NCI-H146 (cell line): Measurements from ENCODE around the gene ACTL7A.
"Not testable (repeated sequence)": the region's sequence is repeated elsewhere in the genome, so short reads cannot be mapped to it uniquely, and the experiment has no call there.

Experiments used
- DNase-seq: peaks from one replicate; lab custom pipeline; 2025; lab: John Stamatoyannopoulos, UW

The ACTL7A gene

DNA sequence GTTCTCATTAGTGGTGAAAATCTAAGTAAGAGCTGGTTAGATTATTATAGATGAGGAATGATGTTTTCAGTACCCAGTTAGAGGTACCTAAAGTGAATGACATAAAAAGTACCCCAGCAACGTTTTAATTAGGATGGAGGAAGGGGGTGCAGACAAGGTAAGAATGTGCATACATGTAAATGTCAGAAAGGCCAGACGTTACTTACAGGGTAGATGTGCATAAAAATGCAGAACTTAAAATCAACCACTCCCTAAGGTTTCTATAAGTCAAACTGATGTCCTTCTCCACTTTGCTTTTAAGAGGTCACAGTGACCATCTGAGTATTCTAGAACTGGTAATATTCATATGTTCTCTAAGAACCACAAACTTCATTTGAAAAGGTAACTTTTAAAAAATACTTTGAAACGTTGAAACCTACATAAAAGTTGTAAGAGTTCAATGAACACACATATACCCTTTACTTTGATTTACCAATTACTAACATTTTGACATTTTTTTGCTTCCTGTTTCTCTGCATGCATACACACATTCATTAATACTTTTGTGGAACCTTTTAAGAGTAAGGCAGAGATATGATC lies 18.8 kb downstream of the ACTL7A start:
- DNase-seq = no peak

DNA sequence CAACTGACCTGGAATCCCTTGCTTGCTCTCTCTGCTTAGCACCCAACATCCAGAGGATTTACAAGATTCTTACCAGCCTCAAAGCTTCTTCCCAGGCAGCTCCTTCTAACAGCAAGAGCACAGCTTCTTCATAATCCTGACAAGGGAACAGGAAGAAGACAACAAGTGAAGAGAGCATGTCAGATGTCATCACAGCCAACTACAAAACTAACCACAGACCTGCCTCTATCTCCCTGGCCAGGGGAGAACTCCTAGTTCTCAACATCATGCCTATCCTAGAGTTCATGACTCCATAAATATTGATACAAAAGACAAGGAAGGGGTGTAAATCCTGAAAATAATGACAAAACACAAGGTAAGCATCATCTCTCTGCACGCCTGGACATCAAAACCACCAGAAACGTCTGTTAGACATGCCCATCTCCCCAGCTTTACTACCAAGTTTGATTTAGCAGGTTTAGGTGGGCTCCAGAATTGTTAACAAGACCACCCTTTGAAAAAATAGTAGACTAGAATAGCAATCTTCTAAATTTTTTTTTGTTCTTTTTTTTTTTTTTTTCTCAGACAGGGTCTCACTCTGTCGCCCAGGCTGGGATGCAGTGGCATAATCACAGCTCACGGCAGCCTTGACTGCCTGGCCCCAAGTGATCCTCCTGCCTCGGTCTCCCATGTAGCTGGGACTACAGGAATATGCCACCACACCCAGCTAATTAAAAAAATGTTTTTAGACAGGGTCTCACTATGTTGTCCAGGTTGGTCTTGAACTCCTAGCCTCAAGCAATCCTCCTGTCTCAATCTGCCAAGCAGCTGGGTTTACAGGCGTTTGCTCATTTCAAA lies 20.2 kb downstream of the ACTL7A start:
- DNase-seq = no peak

DNA sequence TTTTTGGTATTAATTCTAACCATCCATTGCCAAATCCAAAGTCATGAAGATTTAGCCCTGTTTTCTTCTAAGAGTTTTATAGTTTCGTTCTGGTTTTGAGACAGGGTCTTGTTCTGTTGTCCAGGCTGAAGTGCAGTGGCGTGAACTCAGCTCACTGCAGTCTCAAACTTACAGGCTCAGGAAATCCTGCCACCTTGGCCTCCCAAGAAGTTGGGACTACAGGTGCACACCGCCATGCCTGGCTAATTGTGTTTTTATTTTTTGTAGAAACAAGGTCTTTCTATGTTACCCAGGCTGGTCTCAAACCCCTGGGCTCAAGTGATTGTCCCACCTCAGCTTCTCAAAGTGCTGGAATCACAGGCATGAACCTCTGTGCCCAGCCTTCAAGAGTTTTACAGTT lies 21.0 kb downstream of the ACTL7A start:
- no peak for DNase-seq

DNA sequence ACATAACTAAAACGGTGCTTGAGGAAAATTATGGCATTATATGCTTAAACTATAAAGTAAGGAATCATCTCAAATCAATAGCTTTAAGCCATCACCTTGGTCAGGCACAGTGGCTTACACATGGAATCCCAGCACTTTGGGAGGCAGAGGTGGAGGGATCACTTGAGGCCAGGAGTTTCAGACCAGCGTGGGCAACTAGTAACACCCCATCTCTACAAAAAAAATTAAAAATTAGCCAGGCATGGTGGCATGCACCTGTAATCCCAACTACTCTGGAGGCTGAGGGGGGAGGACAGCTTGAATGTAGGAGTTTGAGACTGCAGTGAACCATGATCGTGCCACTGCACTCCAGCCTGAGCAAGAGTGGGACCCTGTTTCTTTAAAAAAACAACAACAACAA lies 22.6 kb downstream of the ACTL7A start:
- no peak for DNase-seq

- peak; percentile 85 for DNase-seq
These were observed 23.7 kb downstream of the ACTL7A start for GRCh38 chr9:108885643-108886348.

- DNase-seq = not testable (repeated sequence)
These were observed 24.7 kb downstream of the ACTL7A start for GRCh38 chr9:108886594-108887271.

DNA sequence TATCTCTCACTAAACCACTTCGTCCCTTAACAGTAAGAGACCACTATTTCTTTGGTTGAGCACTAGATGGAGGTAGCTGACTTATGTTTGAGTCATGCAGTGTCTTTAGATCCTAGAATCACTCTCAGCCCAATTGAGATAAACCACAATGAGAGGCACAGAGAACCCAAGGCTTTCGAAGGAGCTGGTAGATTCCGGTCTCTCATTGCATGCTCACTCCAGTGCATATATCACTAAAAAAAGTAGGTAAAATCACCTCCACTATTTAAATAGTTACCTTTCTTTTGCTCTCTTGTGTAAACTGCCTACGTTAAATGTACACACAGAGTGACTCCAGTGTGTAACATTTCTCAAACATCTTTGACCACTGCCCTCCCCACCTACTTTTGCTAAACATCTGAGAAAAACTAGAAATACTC lies 27.6 kb downstream of the ACTL7A start:
- DNase-seq = no peak

DNA sequence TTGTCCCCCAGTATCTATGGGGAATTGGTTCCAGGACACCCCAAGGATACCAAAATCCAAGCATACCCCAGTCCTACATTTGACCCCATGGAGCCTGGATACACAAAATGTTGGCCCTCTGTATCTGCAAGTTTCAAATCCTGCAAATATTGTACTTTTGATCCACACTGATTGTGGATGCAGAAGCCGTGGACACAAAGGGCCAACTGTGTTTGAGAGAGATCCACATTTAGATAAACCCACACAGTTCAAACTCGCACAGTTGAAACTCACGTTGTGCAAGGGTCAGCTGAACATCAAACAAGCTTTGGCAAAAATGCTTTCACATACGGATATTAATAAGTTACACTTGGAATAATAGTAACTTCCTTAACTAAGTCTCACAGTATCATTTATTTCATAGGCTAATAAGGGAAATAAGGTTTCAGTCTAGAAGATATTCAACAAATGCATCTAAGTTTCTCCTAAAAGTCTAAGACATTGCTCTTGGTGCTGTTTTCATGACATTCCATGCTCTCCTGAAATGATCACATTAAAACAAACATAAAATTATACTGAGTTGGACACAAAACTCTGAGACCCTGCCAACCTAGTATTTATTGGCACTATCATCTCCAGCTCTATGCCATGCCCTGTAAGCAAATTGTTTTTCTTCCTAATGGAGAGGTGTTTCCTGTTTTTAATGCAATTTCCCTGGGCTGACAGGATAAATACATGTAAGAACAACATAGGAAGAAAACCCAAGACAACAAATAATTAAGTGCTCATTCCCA lies 32.3 kb downstream of the ACTL7A start:
- DNase-seq = no peak

GRCh38 chr9:108897324-108898096 lies 35.4 kb downstream of the ACTL7A start:
- no peak for DNase-seq

DNA sequence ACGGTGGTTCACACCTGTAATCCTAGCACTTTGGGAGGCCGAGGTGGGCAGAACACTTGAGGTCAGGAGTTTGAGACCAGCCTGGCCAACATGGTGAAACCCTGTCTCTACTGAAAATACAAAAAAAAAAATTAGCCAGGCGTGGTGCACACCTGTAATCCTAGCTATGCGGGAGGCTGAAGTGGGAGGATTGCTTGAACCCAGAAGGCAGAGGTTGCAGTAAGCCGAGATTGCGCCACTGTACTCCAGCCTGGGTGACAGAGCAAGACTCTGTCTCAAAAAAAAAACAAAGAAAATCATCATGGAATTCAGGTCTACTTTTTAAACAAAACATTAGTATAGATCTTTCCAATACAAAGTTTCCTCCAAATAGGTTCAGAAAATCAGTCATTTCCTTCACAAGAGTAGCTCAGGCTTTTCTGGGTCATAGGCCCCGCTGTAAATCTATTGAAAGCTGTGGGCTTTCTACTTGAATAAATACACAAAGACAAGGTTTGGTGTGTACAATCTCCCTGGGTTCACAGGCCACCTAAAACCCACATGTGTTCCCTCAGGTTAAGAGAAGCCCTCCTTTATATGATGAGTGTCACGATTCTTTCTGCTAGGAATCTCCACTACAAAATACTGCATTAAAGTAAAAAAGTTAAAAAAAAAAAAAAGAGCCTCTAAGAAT lies 37.1 kb downstream of the ACTL7A start:
- not testable (repeated sequence) for DNase-seq

GRCh38 chr9:108900176-108900575 lies 38.1 kb downstream of the ACTL7A start:
- DNase-seq = no peak

DNA sequence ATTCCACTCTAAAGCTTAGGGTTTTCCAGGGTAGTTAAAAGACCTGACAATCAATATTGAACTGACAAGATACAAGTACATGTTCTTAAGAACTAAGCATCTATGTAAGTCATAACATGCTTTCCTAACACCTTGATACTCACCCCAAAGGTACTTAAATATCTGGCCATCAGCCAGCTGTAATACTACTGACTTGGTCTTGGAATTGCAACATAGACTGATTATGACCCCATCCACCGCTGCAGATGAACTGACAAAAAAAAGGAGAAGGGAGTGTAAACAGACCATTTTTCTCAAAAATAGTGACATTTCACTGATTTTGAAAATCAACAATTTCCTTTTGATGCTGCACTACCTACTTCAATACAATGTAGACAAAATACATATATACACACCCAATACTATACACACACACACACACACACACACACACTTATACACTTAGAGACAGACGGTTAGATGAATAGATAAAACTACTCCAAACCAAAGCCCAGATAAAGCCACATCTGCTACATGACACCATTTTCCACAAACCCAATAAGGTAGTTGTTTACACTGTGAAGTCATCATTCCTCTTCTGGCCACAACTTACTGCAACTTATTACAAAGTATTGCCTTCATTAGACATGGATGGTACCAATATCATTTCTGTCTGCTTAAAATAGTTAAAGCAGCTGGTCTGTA lies 41.5 kb downstream of the ACTL7A start:
- DNase-seq = no peak

DNA sequence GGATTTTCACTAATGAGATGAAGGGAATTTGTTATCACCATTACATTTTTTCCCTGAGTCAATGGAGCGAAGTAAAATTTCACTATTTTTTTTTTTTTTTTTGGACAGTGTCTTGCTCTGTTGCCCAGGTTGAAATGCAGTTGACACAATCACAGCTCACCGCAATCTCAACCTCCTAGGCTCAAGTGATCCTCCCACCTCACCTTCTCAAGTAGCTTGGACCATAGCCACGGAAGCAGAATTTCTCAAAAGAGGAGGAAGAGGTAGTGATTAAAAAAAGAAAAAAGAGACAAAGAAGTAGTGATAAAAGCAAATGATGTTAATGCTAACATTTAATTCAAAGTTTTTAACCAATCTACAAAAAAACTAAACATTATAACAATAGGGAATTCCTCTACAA lies 42.1 kb downstream of the ACTL7A start:
- DNase-seq = no peak

DNA sequence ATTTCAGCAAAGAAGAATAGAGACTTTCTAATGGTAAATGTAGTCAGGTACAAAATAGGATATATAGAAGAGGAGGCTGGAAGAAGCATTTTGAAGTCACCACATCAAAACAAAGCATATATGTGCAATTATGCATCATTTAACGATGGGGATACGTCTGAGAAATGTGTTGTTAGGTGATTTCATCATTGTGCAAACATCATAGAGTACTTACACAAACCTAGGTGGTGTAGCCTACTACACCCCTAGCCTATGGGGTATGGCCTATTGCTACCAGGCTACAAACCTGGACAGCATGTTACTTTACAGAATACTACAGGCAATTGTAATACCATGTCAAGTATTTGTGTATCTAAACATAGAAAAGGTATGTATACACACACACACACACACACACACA lies 43.4 kb downstream of the ACTL7A start:
- no peak for DNase-seq

- no peak for DNase-seq
These were observed 48.3 kb downstream of the ACTL7A start for GRCh38 chr9:108910402-108910801.

GRCh38 chr9:108910914-108911313 lies 48.8 kb downstream of the ACTL7A start:
- no peak for DNase-seq

- DNase-seq = no peak
These were observed 49.8 kb downstream of the ACTL7A start for GRCh38 chr9:108911820-108912219.
